ENCODE data around the gene FOSB. TPM values are rescaled to one million over a fixed set of nuclear protein-coding genes. Genes with fewer than 3 reads are reported as not detected.
"Not testable (repeated sequence)": the region's sequence is repeated elsewhere in the genome, so short reads cannot be mapped to it uniquely, and the experiment has no call there.

FOSB gene
- total RNA-seq, 2 experiments from 2014 or later: 3.7 to 5.9 TPM

GRCh38 chr19:45428384-45429231, 39.2 kb upstream of the FOSB start:
- peaks cover 28% of the 10 kb centered on the region for H3K4me1 Mint-ChIP-seq (ENCODE audit: low read depth)
- POLR2A ChIA-PET: no interaction called here
- H3K27ac Mint-ChIP-seq: no peak overlapping the region

GRCh38 chr19:45429896-45430295, 37.9 kb upstream of the FOSB start:
- H3K9me3 Mint-ChIP-seq, H3K27me3 Mint-ChIP-seq, DNase-seq, H3K27ac Mint-ChIP-seq, H3K36me3 Mint-ChIP-seq, H3K4me3 Mint-ChIP-seq, POLR2A ChIA-PET: not testable (repeated sequence)
- intact Hi-C loops (cut with micrococcal nuclease): loop anchor here (10.0 kb wide), 1 partner anchor 155 kb away; the partner anchor contains the start of gene OPA3
- H3K4me1 Mint-ChIP-seq (ENCODE audit: low read depth): peaks cover 20% of the 10 kb centered on the region
- CTCF ChIA-PET: interaction anchor here (0.8 to 4.2 kb wide), 4 partner anchors 10 to 65 kb away, joined by 3 to 63 read pairs (median 15); no protein-coding TSS in a partner anchor

More at GRCh38 chr19:45428384-45429231, 39.2 kb upstream of the FOSB start:
- CTCF ChIA-PET: interaction anchor here (0.6 to 4.2 kb wide), 6 partner anchors 8 to 57 kb away, joined by 3 to 63 read pairs (median 6); no protein-coding TSS in a partner anchor
- H3K9me3 Mint-ChIP-seq: no peaks in the 10 kb centered on the region
- H3K27me3 Mint-ChIP-seq: peaks cover 4% of the 10 kb centered on the region
- H3K36me3 Mint-ChIP-seq: no peaks in the 10 kb centered on the region
- intact Hi-C loops (cut with micrococcal nuclease): loop anchor here (10.0 kb wide), 1 partner anchor 156 kb away; the partner anchor contains the start of gene OPA3
- peak; percentile 50 for DNase-seq
- H3K4me3 Mint-ChIP-seq: peak overlapping the region; percentile 70

DNA sequence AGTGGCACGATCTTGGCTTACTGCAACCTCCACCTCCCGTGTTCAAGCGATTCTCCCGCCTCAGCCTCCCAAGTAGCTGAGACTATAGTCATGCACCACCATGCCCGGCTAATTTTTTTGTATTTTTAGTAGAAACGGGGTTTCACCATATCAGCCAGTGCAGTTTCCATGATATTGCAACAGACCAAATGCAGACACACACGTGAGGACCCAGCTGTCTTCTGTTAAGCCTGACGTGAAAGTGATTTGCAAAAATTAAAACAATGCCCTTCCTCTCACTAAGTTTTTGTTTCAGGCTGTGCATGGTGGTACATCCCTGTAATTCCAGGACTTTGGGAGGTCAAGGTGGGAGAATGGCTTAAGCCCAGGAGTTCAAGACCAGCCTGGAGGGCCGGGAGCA, 36.8 kb upstream of the FOSB start:
- H3K27ac Mint-ChIP-seq; H3K36me3 Mint-ChIP-seq; H3K27me3 Mint-ChIP-seq; intact Hi-C loops (cut with micrococcal nuclease); H3K9me3 Mint-ChIP-seq; POLR2A ChIA-PET; H3K4me3 Mint-ChIP-seq; DNase-seq: not testable (repeated sequence)
- peaks cover 16% of the 10 kb centered on the region for H3K4me1 Mint-ChIP-seq (ENCODE audit: low read depth)
- CTCF ChIA-PET: interaction anchor here (1.4 to 3.4 kb wide), 5 partner anchors 9 to 64 kb away, joined by 3 to 27 read pairs (median 15); no protein-coding TSS in a partner anchor

- H3K4me1 Mint-ChIP-seq (ENCODE audit: low read depth): peaks cover 11% of the 10 kb centered on the region
- POLR2A ChIA-PET; intact Hi-C loops (cut with micrococcal nuclease); H3K4me3 Mint-ChIP-seq; H3K27ac Mint-ChIP-seq; H3K27me3 Mint-ChIP-seq; DNase-seq; H3K36me3 Mint-ChIP-seq; H3K9me3 Mint-ChIP-seq: not testable (repeated sequence)
- CTCF ChIA-PET: interaction anchor here (1.5 to 3.4 kb wide), 4 partner anchors 8 to 126 kb away, joined by 3 to 27 read pairs (median 18); no protein-coding TSS in a partner anchor
These were observed 35.3 kb upstream of the FOSB start for GRCh38 chr19:45432543-45432942.

DNA sequence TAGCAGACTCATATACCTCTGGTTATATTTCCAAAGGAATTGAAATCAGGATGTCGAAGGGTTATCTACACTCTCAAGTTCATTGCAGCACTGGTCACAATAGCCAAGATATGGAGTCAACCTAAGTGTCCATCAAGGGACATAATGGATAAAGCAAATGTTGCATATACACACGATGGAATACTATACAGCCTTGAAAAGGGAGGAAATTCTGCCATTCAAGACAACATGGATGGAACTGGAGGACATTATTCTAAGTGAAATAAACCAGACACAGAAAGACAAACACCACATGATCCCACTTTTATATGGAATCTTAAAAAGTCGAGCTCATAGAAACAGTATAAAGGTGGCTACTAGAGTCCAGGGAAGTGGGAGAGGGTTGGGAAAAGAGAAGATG, 30.5 kb upstream of the FOSB start:
- Mint-ChIP-seq H3K27me3 (no peaks in the 10 kb centered on the region), H3K9me3 (no peaks in the 10 kb centered on the region), H3K36me3 (no peaks in the 10 kb centered on the region), H3K4me3 (no peak overlapping the region), H3K4me1 (ENCODE audit: low read depth) (peaks cover 8% of the 10 kb centered on the region), H3K27ac (no peak overlapping the region)
- POLR2A ChIA-PET: no interaction called here
- intact Hi-C loops (cut with micrococcal nuclease): no loop called here
- no peak for DNase-seq
- CTCF ChIA-PET: interaction anchor here (1.0 to 6.8 kb wide), 4 partner anchors 9 to 48 kb away, joined by 3 to 420 read pairs (median 47); partner anchors contain the start of gene FOSB

GRCh38 chr19:45439190-45439568, 28.6 kb upstream of the FOSB start:
- Mint-ChIP-seq H3K9me3 (no peaks in the 10 kb centered on the region), H3K27me3 (no peaks in the 10 kb centered on the region), H3K36me3 (no peaks in the 10 kb centered on the region), H3K4me1 (ENCODE audit: low read depth) (peaks cover 21% of the 10 kb centered on the region), H3K27ac (peak overlapping the region; percentile 18), H3K4me3 (no peak overlapping the region)
- intact Hi-C loops (cut with micrococcal nuclease): loop anchor here (1.0 to 2.0 kb wide), 2 partner anchors 14 to 40 kb away; no protein-coding TSS in a partner anchor
- CTCF ChIA-PET: interaction anchor here (0.7 to 6.8 kb wide), 47 partner anchors 8 to 424 kb away, joined by 3 to 420 read pairs (median 5); partner anchors contain the start of genes ERCC1, FOSB, PPP1R13L and QPCTL
- DNase-seq: no peak
- POLR2A ChIA-PET: interaction anchor here (1.0 to 3.4 kb wide), 8 partner anchors 11 to 204 kb away, joined by 4 to 32 read pairs (median 6); partner anchors contain the start of gene FOSB

DNA sequence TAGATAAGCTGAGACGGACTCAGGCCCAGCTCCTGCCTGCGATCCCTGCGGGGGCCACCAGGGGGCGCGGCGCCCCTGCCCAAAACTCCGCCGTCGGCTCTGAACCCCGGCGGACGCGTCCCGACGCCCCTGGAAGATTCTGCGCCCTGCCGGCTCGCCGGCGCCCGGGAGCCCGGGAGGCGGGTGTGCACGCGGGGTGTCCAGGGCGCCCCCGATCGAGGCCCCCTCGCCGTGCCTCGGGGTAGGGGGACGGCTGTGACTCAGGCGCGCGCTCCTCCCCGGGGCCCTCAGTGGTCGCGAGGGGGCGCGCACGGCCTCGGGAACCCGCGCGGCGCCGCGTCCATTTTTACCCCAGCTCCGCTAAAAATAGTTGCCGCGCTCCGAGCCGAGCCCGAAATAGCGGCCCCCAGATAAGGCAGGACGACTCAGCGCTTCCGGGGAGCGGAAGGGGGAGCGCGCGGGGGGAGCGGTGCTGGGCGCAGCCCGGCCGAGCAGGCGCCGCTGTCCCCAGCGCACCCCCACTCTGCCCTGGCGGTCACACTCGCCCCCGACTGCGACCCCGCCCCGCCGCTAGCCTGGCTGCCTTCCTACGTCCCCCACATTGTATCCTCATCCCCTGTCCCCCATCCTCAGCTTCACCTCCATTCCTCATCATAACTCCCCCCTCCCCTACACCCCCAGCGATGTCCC, 28.1 kb upstream of the FOSB start:
- Mint-ChIP-seq H3K27ac (peak overlapping the region; percentile 55), H3K9me3 (no peaks in the 10 kb centered on the region), H3K36me3 (no peaks in the 10 kb centered on the region), H3K4me1 (ENCODE audit: low read depth) (peaks cover 25% of the 10 kb centered on the region), H3K27me3 (no peaks in the 10 kb centered on the region), H3K4me3 (peak overlapping the region; percentile 51)
- intact Hi-C loops (cut with micrococcal nuclease): loop anchor here (1.0 to 2.0 kb wide), 2 partner anchors 15 to 40 kb away; no protein-coding TSS in a partner anchor
- CTCF ChIA-PET: interaction anchor here (0.6 to 6.8 kb wide), 49 partner anchors 9 to 423 kb away, joined by 3 to 420 read pairs (median 5); partner anchors contain the start of genes ERCC1, FOSB, PPP1R13L and QPCTL
- peak; percentile 87 for DNase-seq
- POLR2A ChIA-PET: interaction anchor here (1.0 to 3.4 kb wide), 8 partner anchors 10 to 203 kb away, joined by 4 to 32 read pairs (median 6); partner anchors contain the start of gene FOSB

- intact Hi-C loops (cut with micrococcal nuclease): no loop called here
- no peak for DNase-seq
- ChIA-PET CTCF (interaction anchor here (0.6 to 6.8 kb wide), 38 partner anchors 9 to 359 kb away, joined by 3 to 420 read pairs (median 7); partner anchors contain the start of genes ERCC1, FOSB, PPP1R13L and QPCTL), POLR2A (interaction anchor here (1.0 to 3.4 kb wide), 7 partner anchors 10 to 252 kb away, joined by 3 to 32 read pairs (median 8); partner anchors contain the start of genes FOSB and QPCTL)
- peak overlapping the region; percentile 55 for H3K27ac Mint-ChIP-seq
- peak overlapping the region; percentile 51 for H3K4me3 Mint-ChIP-seq
- H3K4me1 Mint-ChIP-seq (ENCODE audit: low read depth): peaks cover 28% of the 10 kb centered on the region
- H3K36me3 Mint-ChIP-seq: no peaks in the 10 kb centered on the region
- H3K27me3 Mint-ChIP-seq: no peaks in the 10 kb centered on the region
- H3K9me3 Mint-ChIP-seq: no peaks in the 10 kb centered on the region
These were observed 27.5 kb upstream of the FOSB start for GRCh38 chr19:45440259-45440638.

DNA sequence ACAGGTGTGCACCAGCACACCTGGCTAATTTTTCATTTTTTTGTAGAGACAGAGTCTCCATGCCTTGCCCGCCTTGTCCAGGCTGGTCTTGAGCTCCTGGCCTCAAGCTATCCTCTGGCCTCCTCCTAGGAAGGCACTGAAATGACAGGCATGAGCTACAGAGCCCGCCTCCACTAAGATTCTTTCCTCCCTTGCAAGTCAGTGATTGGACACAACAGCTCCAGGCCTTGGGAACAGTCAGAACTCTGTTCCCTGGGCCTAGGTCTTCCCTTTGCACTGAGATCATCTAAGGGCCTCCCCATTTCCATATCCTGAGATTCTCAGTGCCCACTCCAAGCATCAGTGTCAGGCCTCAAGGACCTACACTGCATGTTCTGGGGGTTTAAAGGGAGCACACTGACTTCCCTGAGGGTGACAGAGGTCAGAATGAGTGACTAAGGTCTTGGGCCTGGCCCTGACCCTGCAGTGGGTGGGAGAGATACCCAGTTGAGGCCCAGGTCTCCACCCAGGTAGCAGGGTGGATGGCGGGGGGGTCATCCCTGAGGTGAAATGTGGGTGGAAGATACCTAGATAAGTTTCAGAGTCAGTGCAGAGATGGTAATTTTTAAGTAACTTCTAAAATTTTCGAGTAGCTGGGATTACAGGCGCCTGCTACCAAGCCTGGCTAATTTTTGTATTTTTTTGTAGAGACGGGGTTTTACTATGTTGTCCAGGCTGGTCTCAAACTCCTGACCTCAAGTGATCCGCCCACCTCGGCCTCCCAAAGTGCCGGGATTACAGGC, 26.7 kb upstream of the FOSB start:
- ChIA-PET CTCF (interaction anchor here (0.6 to 6.8 kb wide), 9 partner anchors 10 to 54 kb away, joined by 3 to 420 read pairs (median 23); partner anchors contain the start of gene FOSB), POLR2A (interaction anchor here (0.8 to 3.4 kb wide), 5 partner anchors 9 to 251 kb away, joined by 3 to 21 read pairs (median 8); partner anchors contain the start of genes FOSB and QPCTL)
- no peak for DNase-seq
- no peak overlapping the region for H3K4me3 Mint-ChIP-seq
- intact Hi-C loops (cut with micrococcal nuclease): no loop called here
- H3K27ac Mint-ChIP-seq: peak overlapping the region; percentile 55
- no peaks in the 10 kb centered on the region for H3K9me3 Mint-ChIP-seq
- H3K27me3 Mint-ChIP-seq: no peaks in the 10 kb centered on the region
- no peaks in the 10 kb centered on the region for H3K36me3 Mint-ChIP-seq
- peaks cover 32% of the 10 kb centered on the region for H3K4me1 Mint-ChIP-seq (ENCODE audit: low read depth)

GRCh38 chr19:45442408-45442777, 25.4 kb upstream of the FOSB start:
- H3K9me3 Mint-ChIP-seq: no peaks in the 10 kb centered on the region
- no peaks in the 10 kb centered on the region for H3K27me3 Mint-ChIP-seq
- H3K27ac Mint-ChIP-seq: peak overlapping the region; percentile 56
- CTCF ChIA-PET: interaction anchor here (1.0 to 6.8 kb wide), 2 partner anchors 36 kb away, joined by 6 to 420 read pairs; no protein-coding TSS in a partner anchor
- POLR2A ChIA-PET: no interaction called here
- DNase-seq: no peak
- H3K36me3 Mint-ChIP-seq: no peaks in the 10 kb centered on the region
- intact Hi-C loops (cut with micrococcal nuclease): no loop called here
- H3K4me1 Mint-ChIP-seq (ENCODE audit: low read depth): peaks cover 38% of the 10 kb centered on the region
- H3K4me3 Mint-ChIP-seq: peak overlapping the region; percentile 80

Measured in activated CD4-positive, alpha-beta memory T cell treated with anti-CD3 and anti-CD28 coated beads for 36 hours (primary cell).